Subcutaneous adipose tissue (tissue), 4 donors: Measurements from ENCODE around the gene ATP5MC2. TPM values are rescaled to one million over a fixed set of nuclear protein-coding genes. Genes with fewer than 3 reads are reported as not detected.

ENCODE experiments used
- total RNA-seq, 4 donors: library from RNA; depleted of rRNA; stranded (reverse); fragments of >200 nt; gene quantifications; one replicate each; pipeline ENCODE4 v1.1.0, GENCODE V29; 2016
- TF ChIP-seq, protein P1 (sequence below): fragments of 450-650 bp; IDR thresholded peaks from one replicate; pipeline ENCODE4 v1.5.1; 2016; ENCODE audit warnings: low read depth, mild to moderate bottlenecking, control low read depth, antibody characterized with exemption, moderate library complexity

The ATP5MC2 gene
- total RNA-seq = 100 to 1,000 TPM; 156 to 327 (median 249) TPM

DNA sequence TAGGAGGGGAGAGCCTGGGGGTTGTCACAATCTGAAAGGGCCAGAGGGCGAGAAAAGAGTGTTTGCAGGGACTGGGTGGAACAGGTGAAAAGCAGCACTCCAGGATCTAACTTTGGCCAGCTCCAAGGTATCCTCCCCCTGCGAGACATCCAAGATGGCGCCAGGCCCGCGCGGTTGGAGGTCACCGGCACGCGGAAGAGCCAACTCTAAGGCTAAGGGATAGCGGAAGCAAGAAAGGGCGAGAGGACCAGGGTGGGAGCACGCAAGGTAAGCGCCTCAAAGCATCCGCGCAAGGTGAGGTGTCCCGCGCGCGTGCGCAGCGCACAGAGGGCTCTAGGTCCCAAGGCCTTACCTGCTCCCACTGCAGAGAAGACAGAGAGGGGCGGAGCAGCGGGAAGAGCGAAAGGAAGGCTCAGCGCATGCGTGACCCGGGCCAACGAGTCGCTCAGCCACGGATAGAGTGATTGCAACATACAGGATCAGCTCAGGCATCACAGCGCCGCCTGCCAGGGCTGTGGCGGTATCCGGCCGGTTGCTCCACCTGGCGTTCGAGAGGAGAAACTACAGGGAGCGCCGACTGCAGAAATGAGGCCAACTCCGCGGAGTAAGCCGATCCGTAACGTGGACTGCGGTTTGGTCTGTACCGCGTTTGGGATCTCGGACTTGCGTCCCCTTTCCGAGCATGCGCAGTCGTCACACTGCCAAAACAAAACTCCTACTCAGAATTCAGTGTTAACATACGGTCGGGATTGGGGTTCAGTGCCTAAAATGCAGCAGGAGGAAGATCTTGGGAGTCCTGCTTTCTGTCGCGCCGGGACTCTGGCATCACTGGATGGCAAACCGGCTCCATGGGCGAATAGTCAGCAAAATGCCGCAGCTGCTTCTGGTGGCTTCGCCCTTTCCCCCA lies at the start of gene ATP5MC2:
ATP5MC2 (minus strand) TSS at position 383 of the 907 bp plus-strand sequence. CDS start 3,469 bp downstream, outside the sequence.
- TF ChIP-seq, protein P1, sequence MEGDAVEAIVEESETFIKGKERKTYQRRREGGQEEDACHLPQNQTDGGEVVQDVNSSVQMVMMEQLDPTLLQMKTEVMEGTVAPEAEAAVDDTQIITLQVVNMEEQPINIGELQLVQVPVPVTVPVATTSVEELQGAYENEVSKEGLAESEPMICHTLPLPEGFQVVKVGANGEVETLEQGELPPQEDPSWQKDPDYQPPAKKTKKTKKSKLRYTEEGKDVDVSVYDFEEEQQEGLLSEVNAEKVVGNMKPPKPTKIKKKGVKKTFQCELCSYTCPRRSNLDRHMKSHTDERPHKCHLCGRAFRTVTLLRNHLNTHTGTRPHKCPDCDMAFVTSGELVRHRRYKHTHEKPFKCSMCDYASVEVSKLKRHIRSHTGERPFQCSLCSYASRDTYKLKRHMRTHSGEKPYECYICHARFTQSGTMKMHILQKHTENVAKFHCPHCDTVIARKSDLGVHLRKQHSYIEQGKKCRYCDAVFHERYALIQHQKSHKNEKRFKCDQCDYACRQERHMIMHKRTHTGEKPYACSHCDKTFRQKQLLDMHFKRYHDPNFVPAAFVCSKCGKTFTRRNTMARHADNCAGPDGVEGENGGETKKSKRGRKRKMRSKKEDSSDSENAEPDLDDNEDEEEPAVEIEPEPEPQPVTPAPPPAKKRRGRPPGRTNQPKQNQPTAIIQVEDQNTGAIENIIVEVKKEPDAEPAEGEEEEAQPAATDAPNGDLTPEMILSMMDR = no peak

DNA sequence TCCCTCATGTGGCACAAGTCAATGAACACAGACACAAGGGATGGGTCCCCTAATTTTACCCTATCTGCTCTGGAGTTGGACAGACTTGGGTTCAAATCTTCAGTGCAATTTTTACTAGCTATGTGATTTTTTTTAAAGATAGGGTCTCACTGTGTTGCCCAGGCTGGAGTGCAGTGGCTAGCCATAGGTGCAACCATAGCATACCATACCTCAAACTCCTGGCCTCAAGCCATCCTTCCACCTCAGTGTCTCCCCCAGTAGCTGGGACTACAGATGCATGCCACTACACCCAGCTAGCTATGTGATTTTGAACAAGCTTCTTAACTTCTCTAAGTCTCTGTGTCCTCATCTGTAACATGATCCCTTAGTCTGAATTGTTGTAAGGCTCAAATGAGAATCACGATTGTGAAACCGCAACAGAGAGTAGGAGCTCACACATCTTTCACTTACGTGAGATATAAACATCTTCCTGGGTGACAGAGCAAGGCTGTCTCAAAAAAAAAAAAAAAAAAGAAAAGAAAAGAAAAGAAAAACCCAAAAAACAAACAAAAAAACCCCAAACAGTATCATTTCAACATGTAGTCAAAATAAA lies 46.7 kb upstream of the ATP5MC2 start:
- TF ChIP-seq, protein P1 = no peak

DNA sequence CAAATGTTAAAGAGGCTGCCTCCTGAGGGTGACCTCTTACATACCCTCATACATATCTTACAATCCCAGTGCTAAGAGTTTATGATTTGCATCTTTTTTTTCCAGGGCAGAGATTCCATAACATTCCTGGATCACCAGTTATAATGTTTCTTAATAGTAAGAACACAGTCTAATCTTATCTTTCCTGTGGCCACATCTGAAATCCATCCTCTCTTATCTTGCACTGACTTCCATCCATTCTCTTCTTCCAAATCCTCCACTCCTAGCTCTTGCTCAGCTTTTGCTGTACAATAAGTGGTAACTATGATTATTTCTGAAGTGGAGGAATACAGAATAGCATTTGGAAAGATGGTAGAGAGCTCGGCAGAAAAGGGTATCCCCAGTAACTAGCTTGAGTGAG lies 45.1 kb upstream of the ATP5MC2 start:
- TF ChIP-seq, protein P1 = no peak

DNA sequence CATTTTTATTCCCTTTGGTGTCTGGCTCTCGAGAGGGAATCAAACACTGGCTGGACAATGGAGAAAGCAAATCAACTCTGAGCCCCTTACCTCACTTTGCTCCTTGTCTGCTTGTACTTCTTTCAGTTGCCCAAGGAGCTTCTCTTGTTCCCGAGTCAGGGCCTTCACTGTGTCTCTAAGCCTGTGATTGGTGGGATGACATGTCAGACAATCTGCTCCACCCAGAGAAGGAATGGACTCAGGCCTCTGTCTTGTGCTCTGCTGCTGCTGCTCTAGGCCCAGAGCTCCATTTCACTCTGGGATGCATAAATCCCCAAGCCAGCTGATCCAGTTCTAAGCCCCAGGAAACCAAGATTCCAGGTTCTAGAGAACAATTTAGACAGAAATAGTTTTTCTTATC lies 43.8 kb upstream of the ATP5MC2 start:
- TF ChIP-seq, protein P1 = no peak

DNA sequence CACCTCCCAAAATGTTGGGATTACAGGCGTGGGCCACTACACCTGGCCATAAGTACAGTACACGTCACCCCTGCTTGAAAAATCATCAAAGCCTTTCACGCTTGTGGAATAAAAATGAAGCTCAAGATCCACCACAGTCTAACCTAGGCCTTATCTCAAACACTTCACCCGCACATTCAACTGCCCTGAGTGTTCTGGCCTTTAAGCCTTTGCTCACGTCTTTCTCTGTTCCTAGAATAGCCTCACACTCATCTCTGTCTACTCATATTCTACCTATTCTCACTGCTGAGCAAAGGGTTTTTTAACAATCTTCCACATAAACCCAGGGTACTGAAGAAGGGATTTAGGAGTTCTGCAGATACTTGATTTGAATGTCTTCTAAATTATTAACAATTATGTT lies 41.4 kb upstream of the ATP5MC2 start:
- TF ChIP-seq, protein P1 = no peak

DNA sequence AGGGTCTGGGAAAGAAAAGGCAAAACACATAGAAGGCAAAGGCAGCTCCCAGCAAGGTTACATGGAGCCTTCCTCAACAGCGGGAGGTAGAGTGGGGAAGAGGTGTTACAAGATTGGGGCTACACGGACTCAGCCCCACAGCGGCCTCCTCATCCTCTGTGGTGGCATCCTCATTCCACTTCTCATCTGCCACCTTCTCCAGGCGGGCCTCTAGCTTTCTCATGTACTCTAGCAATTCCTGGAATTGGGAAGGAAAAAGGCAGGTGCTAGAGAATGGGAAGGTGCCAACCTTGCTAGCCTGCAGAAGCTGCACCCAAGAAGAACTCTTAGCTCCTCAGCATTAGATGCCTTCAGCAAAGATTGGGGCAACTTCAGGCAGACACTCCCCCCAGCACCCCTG lies 38.1 kb upstream of the ATP5MC2 start:
- TF ChIP-seq, protein P1 = no peak

DNA sequence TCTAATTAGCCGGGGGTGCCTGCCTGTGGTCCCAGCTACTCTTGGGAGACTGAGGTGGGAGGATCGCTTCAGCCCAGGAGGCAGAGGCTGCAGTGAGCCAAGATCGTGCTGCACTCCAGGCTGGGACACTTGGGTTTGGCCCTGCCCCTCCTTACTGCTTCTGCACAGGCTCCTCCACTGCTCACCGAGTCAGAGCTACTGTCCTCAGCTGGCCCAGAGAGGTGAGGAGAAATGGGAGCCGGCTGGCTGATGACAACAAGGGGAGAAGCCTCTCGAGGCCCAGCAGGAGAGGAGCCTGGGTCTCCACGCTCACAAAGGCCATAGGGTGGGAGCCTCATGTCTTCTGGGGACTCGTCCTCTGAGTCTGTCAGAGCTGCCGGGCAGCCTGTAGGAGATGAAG lies 37.6 kb upstream of the ATP5MC2 start:
- TF ChIP-seq, protein P1 = no peak
